Thyroid gland (tissue), 4 donors: ENCODE data around the gene SIRT7. TPM values are rescaled to one million over a fixed set of nuclear protein-coding genes. Genes with fewer than 3 reads are reported as not detected.

Source experiments
- DNase-seq, 2 donors: peaks; one replicate each; pipeline ENCODE4 v3.0.0-alpha.2; 2019
- H3K27ac ChIP-seq, 3 donors: fragments of 200-600 bp; sonication (generic); 1 replicate in 2 of 3; 2 replicates in 1 of 3; pipeline ENCODE4 v1.5.1; 2016 to 2019; ENCODE audit warnings: mild to moderate bottlenecking in 1 of 3, moderate library complexity in 1 of 3
- H3K27me3 ChIP-seq: fragments of 200-600 bp; sonication (generic); one replicate; pipeline ENCODE4 v1.5.1; 2019
- H3K36me3 ChIP-seq, 2 donors: fragments of 200-600 bp; sonication (generic); one replicate each; pipeline ENCODE4 v1.5.1; 2016 to 2019
- H3K4me1 ChIP-seq, 2 donors: fragments of 200-600 bp; sonication (generic); one replicate each; pipeline ENCODE4 v1.5.1; 2017 to 2019
- H3K4me3 ChIP-seq, 3 donors: fragments of 200-600 bp; sonication (generic); replicated peaks in 1 of 3; 1 replicate in 2 of 3; 2 replicates in 1 of 3; pipeline ENCODE4 v1.5.1; 2016; ENCODE audit warnings: mild to moderate bottlenecking in 1 of 3
- H3K9me3 ChIP-seq: fragments of 200-600 bp; sonication (generic); one replicate; pipeline ENCODE4 v1.5.1; 2017
- POLR2A ChIP-seq, 2 donors: fragments of 450-650 bp; IDR thresholded peaks; one replicate each; pipeline ENCODE4 v1.6.1; 2017; ENCODE audit warnings: antibody characterized with exemption in 2 of 2, mild to moderate bottlenecking in 2 of 2, moderate library complexity in 1 of 2
- WGBS, 2 donors: methylation state at CpG; one replicate each; pipeline ENCODE4 v1.1.5; 2017; 5-methylcytosine and 5-hydroxymethylcytosine counted together
- intact Hi-C: fragments of 100-400 bp; cut with DNase I; formaldehyde crosslinking; loops from one replicate; pipeline ENCODE4 v1.15.1; 2023
- total RNA-seq, 4 donors: library from RNA; depleted of rRNA; stranded (reverse); fragments of >200 nt; gene quantifications; one replicate each; pipeline ENCODE4 v1.2.3, GENCODE V29; 2016
- TF ChIP-seq, protein P1 (sequence below), 6 experiments: fragments of 200-600 bp in 3 of 6; fragments of 450-650 bp in 3 of 6; sonication (generic) in 3 of 6; IDR thresholded peaks; one replicate each; pipeline ENCODE4 v1.5.1; 2016 to 2019; ENCODE audit warnings: antibody characterized with exemption in 6 of 6, mild to moderate bottlenecking in 2 of 6, inconsistent platforms in 1 of 6, moderate library complexity in 1 of 6

Gene SIRT7
- total RNA-seq, 4 donors from 2014 or later = 8.9 to 23.5 (median 15.8) TPM

GRCh38 chr17:81962499-81963441 lies 44.8 kb upstream of the SIRT7 start:
- DNase-seq = no peak
- WGBS, 2 donors = 62 to 68% methylated on average over 23 to 34 of the region's 37 CpGs
- intact Hi-C loops = no loop called here
- Histone ChIP-seq H3K4me1 (peaks cover 8 to 30% of the 10 kb centered on the region in 2 donors), H3K9me3 (no peaks in the 10 kb centered on the region), H3K36me3 (no peaks in the 10 kb centered on the region), H3K4me3 (no peak overlapping the region), H3K27ac (no peak overlapping the region), H3K27me3 (peaks cover 25% of the 10 kb centered on the region)
- TF ChIP-seq POLR2A (IDR thresholded peaks at IDR 0.05) = no peak
- TF ChIP-seq, protein P1, sequence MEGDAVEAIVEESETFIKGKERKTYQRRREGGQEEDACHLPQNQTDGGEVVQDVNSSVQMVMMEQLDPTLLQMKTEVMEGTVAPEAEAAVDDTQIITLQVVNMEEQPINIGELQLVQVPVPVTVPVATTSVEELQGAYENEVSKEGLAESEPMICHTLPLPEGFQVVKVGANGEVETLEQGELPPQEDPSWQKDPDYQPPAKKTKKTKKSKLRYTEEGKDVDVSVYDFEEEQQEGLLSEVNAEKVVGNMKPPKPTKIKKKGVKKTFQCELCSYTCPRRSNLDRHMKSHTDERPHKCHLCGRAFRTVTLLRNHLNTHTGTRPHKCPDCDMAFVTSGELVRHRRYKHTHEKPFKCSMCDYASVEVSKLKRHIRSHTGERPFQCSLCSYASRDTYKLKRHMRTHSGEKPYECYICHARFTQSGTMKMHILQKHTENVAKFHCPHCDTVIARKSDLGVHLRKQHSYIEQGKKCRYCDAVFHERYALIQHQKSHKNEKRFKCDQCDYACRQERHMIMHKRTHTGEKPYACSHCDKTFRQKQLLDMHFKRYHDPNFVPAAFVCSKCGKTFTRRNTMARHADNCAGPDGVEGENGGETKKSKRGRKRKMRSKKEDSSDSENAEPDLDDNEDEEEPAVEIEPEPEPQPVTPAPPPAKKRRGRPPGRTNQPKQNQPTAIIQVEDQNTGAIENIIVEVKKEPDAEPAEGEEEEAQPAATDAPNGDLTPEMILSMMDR (IDR thresholded peaks at IDR 0.05) = no peak

- Histone ChIP-seq H3K9me3 (no peaks in the 10 kb centered on the region), H3K4me3 (no peak overlapping the region), H3K27me3 (peaks cover 25% of the 10 kb centered on the region), H3K27ac (no peak overlapping the region), H3K4me1 (peaks cover 6 to 23% of the 10 kb centered on the region in 2 donors), H3K36me3 (no peaks in the 10 kb centered on the region)
- intact Hi-C loops = no loop called here
- no peak for DNase-seq
- WGBS, 2 donors = 15 to 46% methylated on average over 10 to 33 of the region's 82 CpGs
- no peak for TF ChIP-seq POLR2A (IDR thresholded peaks at IDR 0.05)
- TF ChIP-seq, protein P1 (IDR thresholded peaks at IDR 0.05) = no peak
Measured at GRCh38 chr17:81961521-81962498, 43.8 kb upstream of the SIRT7 start.

GRCh38 chr17:81961087-81961511 lies 43.1 kb upstream of the SIRT7 start, which contains the start of gene NOTUM:
Gene NOTUM, minus strand, starts transcription at chr17:81961187. Its CDS starts 278 bp downstream, at chr17:81960909.
- Histone ChIP-seq H3K9me3 (no peaks in the 10 kb centered on the region), H3K36me3 (no peaks in the 10 kb centered on the region), H3K27me3 (peaks cover 25% of the 10 kb centered on the region), H3K4me1 (peaks cover 6 to 23% of the 10 kb centered on the region in 2 donors), H3K4me3 (peak within 1 kb of the TSS in 1 of 3 donors; percentile 24), H3K27ac (no peak within 1 kb of the TSS)
- TF ChIP-seq, protein P1 (IDR thresholded peaks at IDR 0.05) = peak in 2 of 6 experiments; percentile 14 to 38
- TF ChIP-seq POLR2A (IDR thresholded peaks at IDR 0.05) = no peak
- WGBS, 2 donors = 0% methylated on average over 1 of the region's 65 CpGs; no CpG with 5 or more reads in 1 of the 2 donors
- DNase-seq = peak in 1 of 2 donors; percentile 19
- intact Hi-C loops = no loop called here

DNA sequence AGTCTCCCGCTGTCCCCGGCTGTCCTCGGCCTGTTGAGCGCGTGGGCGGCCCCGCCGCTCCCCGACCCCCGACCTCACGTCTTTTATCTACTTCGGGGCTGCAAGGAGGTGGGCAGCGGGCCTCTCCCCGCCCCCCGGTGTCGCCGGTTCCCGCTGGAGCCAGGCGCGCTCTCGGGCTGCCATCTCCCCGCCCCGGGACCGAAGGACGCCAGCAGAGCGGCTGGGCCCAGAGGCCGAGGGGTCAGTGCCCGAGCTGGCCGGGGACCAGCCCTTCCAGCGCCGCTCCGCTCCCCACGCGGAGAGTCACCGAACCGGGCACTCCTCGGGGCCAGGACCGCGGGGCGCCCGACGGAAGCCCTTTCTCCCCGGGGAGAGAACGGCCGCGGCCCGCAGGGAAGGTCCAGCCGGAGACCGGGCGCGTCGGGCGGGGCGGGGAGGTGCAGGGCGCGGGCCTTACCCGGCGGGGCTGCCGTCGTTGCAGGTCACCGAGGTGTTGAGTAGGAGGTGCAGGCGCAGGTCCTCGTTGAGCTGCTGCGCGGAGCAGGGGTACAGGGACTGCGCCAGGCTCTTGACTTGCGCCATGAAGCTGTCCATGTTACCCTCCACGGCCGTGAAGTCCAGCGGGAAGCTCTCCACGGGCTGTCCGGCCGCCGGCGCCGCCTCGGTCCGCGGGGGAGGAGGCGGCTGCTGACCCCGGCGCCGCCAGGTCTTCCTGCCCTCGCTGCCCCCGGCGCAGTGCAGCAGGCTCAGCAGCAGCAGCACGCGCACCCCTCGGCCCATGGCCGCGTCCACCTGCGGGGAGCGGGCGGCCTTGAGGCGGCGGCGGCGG lies 42.4 kb upstream of the SIRT7 start:
- Histone ChIP-seq H3K36me3 (no peaks in the 10 kb centered on the region), H3K27ac (no peak overlapping the region), H3K27me3 (peaks cover 25% of the 10 kb centered on the region), H3K4me3 (peak overlapping the region in 1 of 3 donors; percentile 24), H3K9me3 (no peaks in the 10 kb centered on the region), H3K4me1 (peaks cover 6 to 23% of the 10 kb centered on the region in 2 donors)
- DNase-seq = no peak
- TF ChIP-seq POLR2A (IDR thresholded peaks at IDR 0.05) = no peak
- TF ChIP-seq, protein P1 (IDR thresholded peaks at IDR 0.05) = no peak
- intact Hi-C loops = no loop called here
- WGBS, 2 donors = 7 to 8% methylated on average over 5 to 6 of the region's 98 CpGs
